HepG2 (cell line): ENCODE results near the gene PARP6. TPM values are rescaled to one million over a fixed set of nuclear protein-coding genes. Genes with fewer than 3 reads are reported as not detected.

Experiments
- ATAC-seq: fragments of 200-7000 bp; cut with Tn5 transposase; 3 replicates; pipeline ENCODE4 v1.9.1; 2020; ENCODE audit warnings: mild to moderate bottlenecking, moderate library complexity
- BruUV-seq: library from RNA; stranded (reverse); fragments of 400-500 nt; replicated peaks from 2 replicates; lab custom pipeline; 2021; lab: Mats Ljungman, UMichigan
- CTCF ChIA-PET: fragments of 300-600 bp; formaldehyde crosslinking; extraction: SDS; loops from one replicate; lab custom pipeline; 2021; ENCODE audit warnings: low total read pairs, inconsistent platforms, low intra/inter-chr PET ratio; lab: Yijun Ruan, JAX
- POLR2A ChIA-PET: fragments of 350-600 bp; sonication (Branson Sonifier 250); formaldehyde crosslinking; loops from one replicate; lab custom pipeline; 2020; ENCODE audit warnings: antibody characterized with exemption, inconsistent platforms; lab: Yijun Ruan, JAX
- DNase-seq: peaks from one replicate; pipeline ENCODE4 v3.0.0-alpha.2; 2015; ENCODE audit warnings: low spot score
- FAIRE-seq: peaks from 3 replicates; lab custom pipeline; 2011; peaks lifted over from hg19 to GRCh38; lab: Jason Lieb, UNC
- H2AFZ ChIP-seq: one replicate; pipeline ENCODE4 v1.6.1; 2011; ENCODE audit warnings: low read length, inconsistent platforms
- H3K27ac ChIP-seq: fragments of 300-600 bp; 3 replicates; pipeline ENCODE4 v1.8.0; 2011; ENCODE audit warnings: mixed run types, mild to moderate bottlenecking, mixed read lengths, low read length, inconsistent platforms; ENCODE audit not compliant: insufficient read depth; ENCODE audit errors: extremely low read length
- H3K27me3 ChIP-seq, 2 experiments: fragments of 200-600 bp in 1 of 2; 2 replicates in 1 of 2; 3 replicates in 1 of 2; pipeline versions ENCODE4 v1.6.0 to v1.8.0; 2011; ENCODE audit warnings: low read length in 2 of 2, mild to moderate bottlenecking in 2 of 2, moderate library complexity in 2 of 2, inconsistent platforms in 1 of 2; ENCODE audit not compliant: insufficient read depth in 2 of 2, control insufficient read depth in 1 of 2
- H3K36me3 ChIP-seq, 2 experiments: fragments of 200-600 bp in 1 of 2; replicated peaks in 1 of 2; 2 replicates in 1 of 2; 3 replicates in 1 of 2; pipeline versions ENCODE4 v1.5.1 to v1.8.0; 2011; ENCODE audit warnings: low read length in 2 of 2, inconsistent platforms in 1 of 2; ENCODE audit not compliant: insufficient read depth in 2 of 2, control insufficient read depth in 1 of 2
- H3K4me1 ChIP-seq: 2 replicates; pipeline ENCODE4 v1.5.1; 2012; ENCODE audit warnings: low read length, inconsistent platforms; ENCODE audit not compliant: insufficient read depth
- H3K4me2 ChIP-seq: 2 replicates; pipeline ENCODE4 v1.6.0; 2011; ENCODE audit warnings: low read depth, low read length, inconsistent platforms
- H3K4me3 ChIP-seq, 3 experiments: fragments of 200-600 bp in 1 of 3; sonication (generic), shearing (Covaris generic) in 1 of 3; replicated peaks in 1 of 3; 2 replicates each; pipeline ENCODE4 v1.5.1; 2011 to 2016; ENCODE audit warnings: low read length in 3 of 3, inconsistent platforms in 2 of 3, low read depth in 2 of 3, mild to moderate bottlenecking in 2 of 3, control low read depth in 1 of 3, mixed read lengths in 1 of 3; ENCODE audit not compliant: insufficient read depth in 1 of 3
- H3K79me2 ChIP-seq: one replicate; pipeline ENCODE4 v1.6.1; 2011; ENCODE audit warnings: low read length, inconsistent platforms; ENCODE audit not compliant: insufficient read depth
- H3K9ac ChIP-seq: 2 replicates; pipeline ENCODE4 v1.6.0; 2011; ENCODE audit warnings: mild to moderate bottlenecking, low read depth, low read length, inconsistent platforms; ENCODE audit not compliant: insufficient read depth
- H3K9me3 ChIP-seq: 2 replicates; pipeline ENCODE4 v1.5.1; 2012; ENCODE audit warnings: mild to moderate bottlenecking, low read length
- H4K20me1 ChIP-seq: 2 replicates; pipeline ENCODE4 v1.6.0; 2011; ENCODE audit warnings: inconsistent platforms, mild to moderate bottlenecking, low read length, moderate library complexity; ENCODE audit not compliant: insufficient read depth
- MATR3 ChIP-seq: sonication (generic); formaldehyde crosslinking; IDR thresholded peaks from 2 replicates; pipeline ENCODE4 v1.4.0; 2020; ENCODE audit warnings: missing genetic modification reagents
- MTA3 ChIP-seq: sonication (generic); formaldehyde crosslinking; IDR thresholded peaks from 2 replicates; pipeline ENCODE4 v1.4.0; 2020; ENCODE audit warnings: missing genetic modification reagents
- ZKSCAN1 ChIP-seq: fragments of 150-350 bp; IDR thresholded peaks from 2 replicates; pipeline ENCODE4 v1.6.1; 2014; ENCODE audit warnings: low read length
- ZNF644 ChIP-seq: IDR thresholded peaks from 2 replicates; pipeline ENCODE4 v1.6.1; 2016; ENCODE audit warnings: low read depth
- ZSCAN5A ChIP-seq: sonication (generic); formaldehyde crosslinking; IDR thresholded peaks from 2 replicates; pipeline ENCODE4 v1.8.0; 2022; ENCODE audit warnings: mild to moderate bottlenecking, missing genetic modification reagents, borderline replicate concordance
- WGBS: methylation state at CpG from one replicate; pipeline ENCODE4 v1.1.6; 2017; ENCODE audit warnings: low lambda C conversion rate; 5-methylcytosine and 5-hydroxymethylcytosine counted together
- in situ Hi-C: cut with HindIII; loops from 2 replicates; pipeline ENCODE4 v1.10.0; 2017; ENCODE audit warnings: low pct_unique_long_range_greater_than_20kb; ENCODE audit not compliant: extremely low pct_ligation_motif_present
- intact Hi-C: fragments of 100-400 bp; cut with micrococcal nuclease; formaldehyde crosslinking; loops from one replicate; pipeline ENCODE4 v1.10.0; 2022; ENCODE audit not compliant: unreplicated experiment
- polyA plus RNA-seq, 8 experiments: library from polyadenylated mRNA; depleted of rRNA in 3 of 8; stranded (reverse) in 7 of 8; unstranded in 1 of 8; fragments of >200 nt; fragmentation: Illumina TruSeq in 4 of 8; extraction: Trizol in 4 of 8; gene quantifications; 2 replicates each; pipeline versions ENCODE4 v1.2.1 to v1.2.3, GENCODE V29; 2011 to 2016; ENCODE audit warnings: low read depth in 4 of 8, missing spikeins in 1 of 8, mixed read lengths in 1 of 8; ENCODE audit not compliant: insufficient read depth in 1 of 8
- total RNA-seq, 5 experiments: library from RNA; depleted of rRNA; stranded (reverse); fragments of >200 nt; fragmentation: Illumina TruSeq; extraction: Trizol; gene quantifications; 2 replicates each; pipeline ENCODE4 v1.2.3, GENCODE V29; 2016; ENCODE audit warnings: low read depth in 1 of 5
- TF ChIP-seq, protein P1 (sequence below): sonication (generic); formaldehyde crosslinking; IDR thresholded peaks from 2 replicates; pipeline ENCODE4 v1.4.0; 2020; ENCODE audit warnings: missing genetic modification reagents
- TF ChIP-seq, protein P2 (sequence below): sonication (generic); formaldehyde crosslinking; IDR thresholded peaks from 2 replicates; pipeline ENCODE4 v1.4.0; 2020; ENCODE audit warnings: mild to moderate bottlenecking, missing genetic modification reagents
- TF ChIP-seq, protein P3 (sequence below): sonication (generic); formaldehyde crosslinking; IDR thresholded peaks from 2 replicates; pipeline ENCODE4 v1.4.0; 2020; ENCODE audit warnings: mild to moderate bottlenecking, missing genetic modification reagents, borderline replicate concordance
- TF ChIP-seq, protein P4 (sequence below), 2 experiments: sonication (generic) in 1 of 2; formaldehyde crosslinking in 1 of 2; IDR thresholded peaks; 2 replicates each; pipeline versions ENCODE4 v1.4.0 to v1.6.1; 2016 to 2020; ENCODE audit warnings: borderline replicate concordance in 1 of 2, low read depth in 1 of 2, mild to moderate bottlenecking in 1 of 2, missing genetic modification reagents in 1 of 2

The PARP6 gene
- total and polyA plus RNA-seq, 2 of the 13 experiments (the other 11 are each of a cell fraction or from before 2014, with no cell fraction given): 0.22 to 0.87 TPM

GRCh38 chr15:72284781-72285180 is 12.4 kb upstream of the PARP6 start (continued):
- TF ChIP-seq, protein P1, sequence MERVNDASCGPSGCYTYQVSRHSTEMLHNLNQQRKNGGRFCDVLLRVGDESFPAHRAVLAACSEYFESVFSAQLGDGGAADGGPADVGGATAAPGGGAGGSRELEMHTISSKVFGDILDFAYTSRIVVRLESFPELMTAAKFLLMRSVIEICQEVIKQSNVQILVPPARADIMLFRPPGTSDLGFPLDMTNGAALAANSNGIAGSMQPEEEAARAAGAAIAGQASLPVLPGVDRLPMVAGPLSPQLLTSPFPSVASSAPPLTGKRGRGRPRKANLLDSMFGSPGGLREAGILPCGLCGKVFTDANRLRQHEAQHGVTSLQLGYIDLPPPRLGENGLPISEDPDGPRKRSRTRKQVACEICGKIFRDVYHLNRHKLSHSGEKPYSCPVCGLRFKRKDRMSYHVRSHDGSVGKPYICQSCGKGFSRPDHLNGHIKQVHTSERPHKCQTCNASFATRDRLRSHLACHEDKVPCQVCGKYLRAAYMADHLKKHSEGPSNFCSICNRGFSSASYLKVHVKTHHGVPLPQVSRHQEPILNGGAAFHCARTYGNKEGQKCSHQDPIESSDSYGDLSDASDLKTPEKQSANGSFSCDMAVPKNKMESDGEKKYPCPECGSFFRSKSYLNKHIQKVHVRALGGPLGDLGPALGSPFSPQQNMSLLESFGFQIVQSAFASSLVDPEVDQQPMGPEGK (CRISPR knock-in tag): no peak
- TF ChIP-seq ZSCAN5A (CRISPR knock-in tag) (no peak), MTA3 (CRISPR knock-in tag) (no peak)
- TF ChIP-seq, protein P2, sequence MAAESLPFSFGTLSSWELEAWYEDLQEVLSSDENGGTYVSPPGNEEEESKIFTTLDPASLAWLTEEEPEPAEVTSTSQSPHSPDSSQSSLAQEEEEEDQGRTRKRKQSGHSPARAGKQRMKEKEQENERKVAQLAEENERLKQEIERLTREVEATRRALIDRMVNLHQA (CRISPR knock-in tag): no peak

GRCh38 chr15:72281713-72282112 is 9.4 kb upstream of the PARP6 start:
- Histone ChIP-seq H4K20me1 (no peaks in the 10 kb centered on the region), H2AFZ (no peak overlapping the region), H3K4me1 (peaks cover 26% of the 10 kb centered on the region), H3K4me2 (no peak overlapping the region), H3K36me3 (no peaks in the 10 kb centered on the region), H3K27me3 (no peaks in the 10 kb centered on the region), H3K79me2 (no peaks in the 10 kb centered on the region), H3K4me3 (no peak overlapping the region), H3K27ac (no peak overlapping the region), H3K9me3 (no peaks in the 10 kb centered on the region), H3K9ac (no peak overlapping the region)
- intact Hi-C loops (no loop called here), in situ Hi-C loops (no loop called here)
- 76% methylated on average over 3 of the region's 3 CpGs for WGBS
- BruUV-seq: no TSS peak
- ChIA-PET POLR2A (interaction anchor here (1.2 to 1.7 kb wide), 2 partner anchors 52 to 55 kb away, joined by 4 to 6 read pairs; no protein-coding TSS in a partner anchor), CTCF (no interaction called here)
- peak; percentile 16 for DNase-seq
- no peak for FAIRE-seq
- no peak for ATAC-seq
- no peak for TF ChIP-seq MATR3 (CRISPR knock-in tag)
- TF ChIP-seq, protein P3, sequence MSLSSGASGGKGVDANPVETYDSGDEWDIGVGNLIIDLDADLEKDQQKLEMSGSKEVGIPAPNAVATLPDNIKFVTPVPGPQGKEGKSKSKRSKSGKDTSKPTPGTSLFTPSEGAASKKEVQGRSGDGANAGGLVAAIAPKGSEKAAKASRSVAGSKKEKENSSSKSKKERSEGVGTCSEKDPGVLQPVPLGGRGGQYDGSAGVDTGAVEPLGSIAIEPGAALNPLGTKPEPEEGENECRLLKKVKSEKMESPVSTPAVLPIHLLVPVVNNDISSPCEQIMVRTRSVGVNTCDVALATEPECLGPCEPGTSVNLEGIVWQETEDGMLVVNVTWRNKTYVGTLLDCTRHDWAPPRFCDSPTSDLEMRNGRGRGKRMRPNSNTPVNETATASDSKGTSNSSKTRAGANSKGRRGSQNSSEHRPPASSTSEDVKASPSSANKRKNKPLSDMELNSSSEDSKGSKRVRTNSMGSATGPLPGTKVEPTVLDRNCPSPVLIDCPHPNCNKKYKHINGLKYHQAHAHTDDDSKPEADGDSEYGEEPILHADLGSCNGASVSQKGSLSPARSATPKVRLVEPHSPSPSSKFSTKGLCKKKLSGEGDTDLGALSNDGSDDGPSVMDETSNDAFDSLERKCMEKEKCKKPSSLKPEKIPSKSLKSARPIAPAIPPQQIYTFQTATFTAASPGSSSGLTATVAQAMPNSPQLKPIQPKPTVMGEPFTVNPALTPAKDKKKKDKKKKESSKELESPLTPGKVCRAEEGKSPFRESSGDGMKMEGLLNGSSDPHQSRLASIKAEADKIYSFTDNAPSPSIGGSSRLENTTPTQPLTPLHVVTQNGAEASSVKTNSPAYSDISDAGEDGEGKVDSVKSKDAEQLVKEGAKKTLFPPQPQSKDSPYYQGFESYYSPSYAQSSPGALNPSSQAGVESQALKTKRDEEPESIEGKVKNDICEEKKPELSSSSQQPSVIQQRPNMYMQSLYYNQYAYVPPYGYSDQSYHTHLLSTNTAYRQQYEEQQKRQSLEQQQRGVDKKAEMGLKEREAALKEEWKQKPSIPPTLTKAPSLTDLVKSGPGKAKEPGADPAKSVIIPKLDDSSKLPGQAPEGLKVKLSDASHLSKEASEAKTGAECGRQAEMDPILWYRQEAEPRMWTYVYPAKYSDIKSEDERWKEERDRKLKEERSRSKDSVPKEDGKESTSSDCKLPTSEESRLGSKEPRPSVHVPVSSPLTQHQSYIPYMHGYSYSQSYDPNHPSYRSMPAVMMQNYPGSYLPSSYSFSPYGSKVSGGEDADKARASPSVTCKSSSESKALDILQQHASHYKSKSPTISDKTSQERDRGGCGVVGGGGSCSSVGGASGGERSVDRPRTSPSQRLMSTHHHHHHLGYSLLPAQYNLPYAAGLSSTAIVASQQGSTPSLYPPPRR (CRISPR knock-in tag): no peak
- TF ChIP-seq, protein P4, sequence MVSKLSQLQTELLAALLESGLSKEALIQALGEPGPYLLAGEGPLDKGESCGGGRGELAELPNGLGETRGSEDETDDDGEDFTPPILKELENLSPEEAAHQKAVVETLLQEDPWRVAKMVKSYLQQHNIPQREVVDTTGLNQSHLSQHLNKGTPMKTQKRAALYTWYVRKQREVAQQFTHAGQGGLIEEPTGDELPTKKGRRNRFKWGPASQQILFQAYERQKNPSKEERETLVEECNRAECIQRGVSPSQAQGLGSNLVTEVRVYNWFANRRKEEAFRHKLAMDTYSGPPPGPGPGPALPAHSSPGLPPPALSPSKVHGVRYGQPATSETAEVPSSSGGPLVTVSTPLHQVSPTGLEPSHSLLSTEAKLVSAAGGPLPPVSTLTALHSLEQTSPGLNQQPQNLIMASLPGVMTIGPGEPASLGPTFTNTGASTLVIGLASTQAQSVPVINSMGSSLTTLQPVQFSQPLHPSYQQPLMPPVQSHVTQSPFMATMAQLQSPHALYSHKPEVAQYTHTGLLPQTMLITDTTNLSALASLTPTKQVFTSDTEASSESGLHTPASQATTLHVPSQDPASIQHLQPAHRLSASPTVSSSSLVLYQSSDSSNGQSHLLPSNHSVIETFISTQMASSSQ (IDR thresholded peaks at IDR 0.05; ENCODE audit: low read depth): no peak
- TF ChIP-seq, protein P4 (CRISPR knock-in tag; IDR thresholded peaks at IDR 0.05; ENCODE audit: borderline replicate concordance): no peak
- no peak for TF ChIP-seq ZKSCAN1
- peak; percentile 16; the same call in 1 of the 2 replicates for TF ChIP-seq ZNF644
